ENCODE results near the gene TRIM46. TPM values are rescaled to one million over a fixed set of nuclear protein-coding genes. Genes with fewer than 3 reads are reported as not detected.

TRIM46 gene, protein sequence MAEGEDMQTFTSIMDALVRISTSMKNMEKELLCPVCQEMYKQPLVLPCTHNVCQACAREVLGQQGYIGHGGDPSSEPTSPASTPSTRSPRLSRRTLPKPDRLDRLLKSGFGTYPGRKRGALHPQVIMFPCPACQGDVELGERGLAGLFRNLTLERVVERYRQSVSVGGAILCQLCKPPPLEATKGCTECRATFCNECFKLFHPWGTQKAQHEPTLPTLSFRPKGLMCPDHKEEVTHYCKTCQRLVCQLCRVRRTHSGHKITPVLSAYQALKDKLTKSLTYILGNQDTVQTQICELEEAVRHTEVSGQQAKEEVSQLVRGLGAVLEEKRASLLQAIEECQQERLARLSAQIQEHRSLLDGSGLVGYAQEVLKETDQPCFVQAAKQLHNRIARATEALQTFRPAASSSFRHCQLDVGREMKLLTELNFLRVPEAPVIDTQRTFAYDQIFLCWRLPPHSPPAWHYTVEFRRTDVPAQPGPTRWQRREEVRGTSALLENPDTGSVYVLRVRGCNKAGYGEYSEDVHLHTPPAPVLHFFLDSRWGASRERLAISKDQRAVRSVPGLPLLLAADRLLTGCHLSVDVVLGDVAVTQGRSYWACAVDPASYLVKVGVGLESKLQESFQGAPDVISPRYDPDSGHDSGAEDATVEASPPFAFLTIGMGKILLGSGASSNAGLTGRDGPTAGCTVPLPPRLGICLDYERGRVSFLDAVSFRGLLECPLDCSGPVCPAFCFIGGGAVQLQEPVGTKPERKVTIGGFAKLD
- total RNA-seq, result 5.2 and 12.0 TPM in 2 replicates

DNA sequence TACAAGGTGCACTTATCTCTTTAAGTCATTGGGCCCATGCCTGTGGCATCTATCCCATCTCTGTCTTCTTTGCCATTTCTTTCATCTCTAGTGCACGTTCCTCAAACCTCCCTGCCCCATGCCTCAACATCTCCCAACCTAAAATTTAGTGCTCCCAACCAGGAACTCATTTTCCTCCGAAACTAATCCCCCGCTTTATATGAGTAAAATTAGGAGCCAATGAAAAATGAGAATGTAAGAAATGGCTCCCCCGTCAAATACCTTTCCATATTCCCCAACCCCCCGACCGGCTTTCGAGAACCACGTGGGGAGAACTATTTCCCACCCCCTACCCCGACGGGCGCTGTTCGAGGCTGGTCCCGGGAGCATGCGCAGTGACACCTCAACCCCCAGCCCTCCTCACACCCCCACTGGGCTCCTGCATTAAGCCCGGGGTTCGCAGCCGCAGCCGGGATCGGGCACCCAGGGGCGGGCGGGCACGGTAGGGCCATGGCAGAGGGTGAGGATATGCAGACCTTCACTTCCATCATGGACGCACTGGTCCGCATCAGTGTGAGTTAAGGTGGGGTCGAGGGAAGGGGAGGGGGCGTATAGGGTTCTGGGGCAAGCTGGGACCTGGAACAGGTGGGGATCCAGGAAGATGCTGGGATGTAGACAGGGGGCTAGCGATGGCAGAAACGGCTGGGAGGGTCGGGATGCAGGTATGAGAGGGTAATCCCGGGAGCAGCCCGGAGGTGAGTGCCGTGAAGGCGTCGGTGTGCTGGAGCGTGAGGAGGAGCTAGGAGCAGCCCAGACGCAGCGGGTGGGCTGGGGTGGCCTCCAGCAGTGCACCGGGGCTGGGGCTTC, at the start of gene TRIM46:
TRIM46 (plus strand) TSS at position 372 of the 846 bp plus-strand sequence; CDS start at position 490, 118 bp downstream.

DNA sequence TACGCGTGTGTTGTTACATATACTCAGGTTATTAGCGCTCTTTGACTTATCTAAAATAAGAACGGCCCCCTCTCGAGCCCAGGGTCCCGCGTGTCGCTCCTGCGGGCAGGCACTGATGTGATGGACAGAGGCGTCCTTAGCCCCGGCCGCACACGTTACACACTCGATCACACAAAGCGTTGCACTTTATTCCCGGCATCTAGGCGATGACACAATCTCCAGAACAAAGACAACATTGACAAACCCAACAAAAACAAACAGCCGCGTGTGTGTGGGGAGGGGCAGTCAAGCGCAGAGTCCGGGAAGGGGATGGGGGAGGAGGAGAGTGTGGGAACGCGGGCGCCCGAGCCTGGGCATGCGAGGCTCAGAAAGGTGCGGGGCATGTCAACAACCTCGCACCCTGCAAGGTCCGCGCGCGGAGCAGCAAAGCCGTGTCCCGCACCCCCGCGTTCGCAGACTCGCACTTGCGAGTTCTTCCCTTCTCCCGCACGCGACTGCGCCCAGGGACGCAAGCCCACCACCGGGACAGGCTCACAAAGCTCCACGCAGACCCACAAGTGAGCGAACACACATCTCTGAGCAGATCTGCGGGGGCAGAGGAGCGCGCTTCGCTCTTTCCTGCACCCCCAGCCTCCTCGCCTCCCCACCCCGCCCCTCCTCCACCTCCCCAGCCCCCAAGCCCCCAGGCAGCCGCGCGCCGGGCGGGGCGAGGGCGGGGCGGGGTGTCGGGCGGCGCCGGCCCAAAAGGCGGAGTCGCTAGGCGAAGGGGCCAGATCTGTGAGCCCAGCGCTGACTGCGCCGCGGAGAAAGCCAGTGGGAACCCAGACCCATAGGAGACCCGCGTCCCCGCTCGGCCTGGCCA, 46.3 kb upstream of the TRIM46 start, which contains the start of gene EFNA1:
EFNA1 (plus strand) TSS at position 772 of the 862 bp plus-strand sequence. CDS start 102 bp downstream, outside the sequence.

DNA sequence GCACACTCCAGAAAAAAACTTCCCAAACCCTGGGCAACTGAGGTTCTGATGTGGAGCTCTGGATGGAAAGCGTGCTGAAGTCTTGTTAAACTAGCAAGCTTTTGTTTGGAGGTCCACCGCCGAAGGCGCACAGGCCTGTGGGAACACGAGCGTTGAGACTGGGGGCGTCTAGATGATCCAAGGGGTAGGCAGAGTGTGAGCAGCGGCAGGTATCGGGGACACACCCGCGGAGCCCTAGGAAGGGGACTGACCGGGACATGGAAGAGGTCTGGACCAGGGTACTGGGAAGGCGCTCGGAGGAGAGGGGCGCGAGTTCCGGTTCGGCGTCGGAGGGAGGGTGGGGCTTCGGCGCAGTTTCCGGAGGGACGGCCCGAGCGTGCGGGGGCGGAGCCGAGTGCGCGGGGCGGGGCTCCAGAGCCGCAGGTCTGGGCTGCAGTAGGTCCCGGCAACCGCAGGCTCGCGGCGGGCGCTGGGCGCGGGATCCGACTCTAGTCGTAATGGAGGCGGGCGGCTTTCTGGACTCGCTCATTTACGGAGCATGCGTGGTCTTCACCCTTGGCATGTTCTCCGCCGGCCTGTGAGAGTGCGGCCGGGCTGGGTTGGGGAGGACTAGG, 38.1 kb upstream of the TRIM46 start, which contains the start of gene SLC50A1:
SLC50A1 (plus strand) TSS at position 438 of the 614 bp plus-strand sequence; CDS start at position 498, 60 bp downstream.

GRCh38 chr1:155139895-155140629, 33.6 kb upstream of the TRIM46 start, which contains the start of gene DPM3:
TSS of gene DPM3 (minus strand) at chr1:155140531. CDS start at chr1:155140240, 291 bp downstream.

DNA sequence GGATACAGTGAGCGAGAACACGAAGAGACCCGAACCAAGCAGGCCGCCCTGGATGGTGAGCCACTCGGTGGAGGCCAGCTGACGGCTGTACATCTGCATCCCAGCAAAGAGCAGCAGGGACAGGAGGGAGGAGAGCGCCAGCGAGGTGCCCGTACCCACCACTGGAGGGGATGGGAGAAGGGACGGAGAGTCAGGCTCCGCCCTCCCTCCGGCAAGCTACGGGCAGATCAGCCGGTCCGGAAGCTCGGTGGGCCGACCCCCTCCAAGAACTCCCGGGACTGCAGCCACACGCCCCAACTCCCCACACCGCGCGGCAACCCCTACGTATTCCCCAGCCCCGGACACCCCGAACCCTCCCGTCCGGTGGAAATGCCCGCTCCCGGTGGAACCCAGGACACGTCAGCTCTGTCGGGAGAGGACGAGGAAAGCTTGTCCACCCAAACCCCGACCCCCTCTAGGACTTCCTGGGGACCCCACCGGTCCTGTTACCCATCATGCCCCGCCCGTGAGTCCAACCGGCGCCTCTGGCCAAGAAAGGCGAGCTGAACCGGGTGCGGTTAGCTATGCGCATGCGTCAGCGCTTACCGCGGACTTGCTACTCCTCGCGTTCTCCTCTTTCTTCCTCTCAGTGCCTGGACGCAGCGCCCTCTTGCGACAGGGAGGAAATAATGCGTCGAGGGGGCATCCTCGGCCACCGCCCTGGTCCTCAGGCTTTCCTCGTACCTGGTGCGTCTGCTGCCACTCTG, 744 bp upstream of the TRIM46 start, which contains the start of gene KRTCAP2:
KRTCAP2 (minus strand) TSS at position 573 of the 746 bp plus-strand sequence; CDS start at position 493, 80 bp downstream.

GRCh38 chr1:155207806-155208540, 34.3 kb downstream of the TRIM46 start, which contains the start of gene THBS3:
TSS of gene THBS3 (minus strand) at chr1:155207897. CDS start at chr1:155207876, 21 bp downstream.

DNA sequence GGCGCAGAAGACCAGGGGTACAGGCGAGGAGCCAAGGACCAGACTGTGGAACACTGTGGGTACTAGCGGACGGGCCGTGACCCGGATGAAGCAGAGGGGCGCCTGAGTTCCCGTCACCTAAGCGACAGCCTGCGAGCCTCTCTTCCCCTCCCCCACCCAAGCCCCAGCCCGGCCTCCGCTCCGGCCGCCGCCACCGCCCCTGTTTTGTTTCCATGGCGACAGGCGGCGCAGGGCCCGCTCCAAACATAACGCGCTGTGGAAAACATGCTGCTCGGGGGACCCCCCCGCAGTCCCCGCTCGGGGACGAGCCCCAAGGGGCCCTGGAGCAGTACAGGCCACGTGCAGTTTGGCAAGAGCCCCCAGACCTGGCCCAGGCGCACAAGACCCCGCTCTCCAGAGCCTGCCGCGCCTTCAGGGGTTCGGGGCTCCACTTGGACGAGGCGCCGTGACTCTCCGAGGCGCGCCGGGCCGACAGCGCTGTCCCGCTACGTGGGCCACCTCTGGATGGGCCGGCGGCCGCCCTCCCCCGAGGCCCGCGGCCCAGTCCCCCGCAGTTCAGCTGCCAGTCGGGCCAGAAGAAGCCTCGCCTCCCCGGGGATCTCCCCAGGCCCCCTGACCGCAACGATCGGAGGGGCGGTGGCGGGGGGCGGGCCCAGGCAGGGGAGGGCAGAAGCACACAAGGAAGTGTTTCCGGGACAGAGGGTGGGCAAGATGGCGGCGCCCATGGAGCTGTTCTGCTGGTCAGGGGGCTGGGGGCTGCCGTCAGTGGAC, 35.1 kb downstream of the TRIM46 start, which contains the start of gene MTX1:
MTX1 (plus strand) TSS at position 155 of the 771 bp plus-strand sequence; CDS start at position 265, 110 bp downstream.

Other genes with a start within 250 kb of the TRIM46 start
- gene PMVK, start 237.1 kb upstream of the TRIM46 start, total RNA-seq, result 7.9 and 9.6 TPM in 2 replicates
- gene PBXIP1, start 217.8 kb upstream of the TRIM46 start, total RNA-seq, result 127 and 136 TPM in 2 replicates
- gene PYGO2, start 212.1 kb upstream of the TRIM46 start, total RNA-seq, result 11.1 and 11.7 TPM in 2 replicates
- gene SHC1, start 203.1 kb upstream of the TRIM46 start, total RNA-seq, result 432 and 457 TPM in 2 replicates
- 26.8 and 39.6 TPM in 2 replicates for gene CKS1B, start 199.2 kb upstream of the TRIM46 start, total RNA-seq
- 13.0 and 21.8 TPM in 2 replicates for gene FLAD1, start 190.5 kb upstream of the TRIM46 start, total RNA-seq
- gene LENEP, start 180.3 kb upstream of the TRIM46 start, total RNA-seq, result 0.33 TPM in 1 of 2 replicates, not detected in the other
- 27.9 and 31.9 TPM in 2 replicates for gene ZBTB7B, start 171.0 kb upstream of the TRIM46 start, total RNA-seq
- gene DCST2, start 140.1 kb upstream of the TRIM46 start, total RNA-seq, result 0.07 TPM in 1 of 2 replicates, not detected in the other
- gene DCST1, start 140.0 kb upstream of the TRIM46 start, total RNA-seq, result not detected in 2 replicates
- gene ADAM15, start 122.5 kb upstream of the TRIM46 start, total RNA-seq, result 113 and 152 TPM in 2 replicates
- 4.6 and 6.5 TPM in 2 replicates for gene EFNA4, start 110.1 kb upstream of the TRIM46 start, total RNA-seq
- 3.1 and 4.2 TPM in 2 replicates for gene EFNA3, start 95.0 kb upstream of the TRIM46 start, total RNA-seq
- gene EFNA1, start 46.0 kb upstream of the TRIM46 start, total RNA-seq, result 1.0 and 3.7 TPM in 2 replicates
- gene SLC50A1, start 38.0 kb upstream of the TRIM46 start, total RNA-seq, result 18.8 and 22.9 TPM in 2 replicates
- gene DPM3, start 33.3 kb upstream of the TRIM46 start, total RNA-seq, result 18.4 and 18.5 TPM in 2 replicates
- gene KRTCAP2, start 545 bp upstream of the TRIM46 start, total RNA-seq, result 137 and 153 TPM in 2 replicates
- gene THBS3, start 34.0 kb downstream of the TRIM46 start, total RNA-seq, result 32.0 and 94.1 TPM in 2 replicates
- gene MTX1, start 34.8 kb downstream of the TRIM46 start, total RNA-seq, result 29.9 and 34.6 TPM in 2 replicates
- gene ENTREP3, start 81.6 kb downstream of the TRIM46 start, total RNA-seq, result 11.1 and 20.4 TPM in 2 replicates
- gene SCAMP3, start 88.5 kb downstream of the TRIM46 start, total RNA-seq, result 51.1 and 69.8 TPM in 2 replicates
- 33.0 and 36.0 TPM in 2 replicates for gene CLK2, start 99.7 kb downstream of the TRIM46 start, total RNA-seq
- 0.91 and 1.4 TPM in 2 replicates for gene HCN3, start 103.6 kb downstream of the TRIM46 start, total RNA-seq
- gene PKLR, start 127.6 kb downstream of the TRIM46 start, total RNA-seq, result under 0.01 TPM in 1 of 2 replicates, not detected in the other
- 106 and 139 TPM in 2 replicates for gene FDPS, start 135.0 kb downstream of the TRIM46 start, total RNA-seq
- gene RUSC1, start 147.0 kb downstream of the TRIM46 start, total RNA-seq, result 16.7 and 19.0 TPM in 2 replicates

All from smooth muscle cell of the pulmonary artery (primary cell).